OCI-LY7 (cell line): ENCODE measurements around the gene INSRR.

Experiments
- EZH2phosphoT487 ChIP-seq: fragments of 200-600 bp; sonication (generic); IDR thresholded peaks from 2 replicates; pipeline ENCODE4 v1.6.1; 2018; ENCODE audit warnings: low read depth, borderline replicate concordance, mild to moderate bottlenecking, mixed run types, antibody characterized with exemption, low read length, moderate library complexity, mixed read lengths
- TF ChIP-seq, protein P1 (sequence below): fragments of 200-600 bp; sonication (generic); conservative IDR thresholded peaks from 2 replicates; pipeline ENCODE4 v1.5.1; 2014; ENCODE audit warnings: mild to moderate bottlenecking, antibody characterized with exemption, low read length, moderate library complexity, mixed read lengths

DNA sequence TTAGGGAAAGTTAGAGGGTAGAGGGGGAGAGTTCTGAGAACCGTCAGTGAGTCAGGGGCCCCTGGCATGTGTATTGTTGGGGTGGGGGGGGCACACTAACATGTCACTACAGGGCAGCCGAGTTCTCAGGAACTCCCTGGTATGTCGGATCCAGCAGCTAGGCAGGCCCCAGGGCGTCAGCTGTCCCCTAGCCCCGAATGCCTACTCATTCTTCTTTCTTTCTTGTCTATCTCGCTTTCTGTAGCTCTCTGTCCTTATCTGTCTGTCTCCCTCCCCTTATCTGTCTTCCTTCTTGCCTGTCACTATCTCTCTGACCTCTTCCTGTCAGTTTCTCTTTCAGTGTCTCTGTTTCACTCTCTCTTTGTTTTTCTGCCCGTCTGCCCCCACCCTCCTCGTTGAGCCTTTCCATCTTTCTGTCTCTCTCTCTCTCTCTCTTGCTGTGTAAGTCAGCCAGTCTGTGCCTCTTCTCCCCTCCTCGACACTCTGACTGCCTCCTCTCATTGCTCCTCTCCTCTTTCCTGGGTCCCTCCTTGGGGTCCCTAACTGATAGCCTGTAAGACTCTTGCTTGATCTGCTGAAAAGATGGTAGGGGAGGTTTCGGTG, 4.2 kb upstream of the INSRR start:
- TF ChIP-seq, protein P1, sequence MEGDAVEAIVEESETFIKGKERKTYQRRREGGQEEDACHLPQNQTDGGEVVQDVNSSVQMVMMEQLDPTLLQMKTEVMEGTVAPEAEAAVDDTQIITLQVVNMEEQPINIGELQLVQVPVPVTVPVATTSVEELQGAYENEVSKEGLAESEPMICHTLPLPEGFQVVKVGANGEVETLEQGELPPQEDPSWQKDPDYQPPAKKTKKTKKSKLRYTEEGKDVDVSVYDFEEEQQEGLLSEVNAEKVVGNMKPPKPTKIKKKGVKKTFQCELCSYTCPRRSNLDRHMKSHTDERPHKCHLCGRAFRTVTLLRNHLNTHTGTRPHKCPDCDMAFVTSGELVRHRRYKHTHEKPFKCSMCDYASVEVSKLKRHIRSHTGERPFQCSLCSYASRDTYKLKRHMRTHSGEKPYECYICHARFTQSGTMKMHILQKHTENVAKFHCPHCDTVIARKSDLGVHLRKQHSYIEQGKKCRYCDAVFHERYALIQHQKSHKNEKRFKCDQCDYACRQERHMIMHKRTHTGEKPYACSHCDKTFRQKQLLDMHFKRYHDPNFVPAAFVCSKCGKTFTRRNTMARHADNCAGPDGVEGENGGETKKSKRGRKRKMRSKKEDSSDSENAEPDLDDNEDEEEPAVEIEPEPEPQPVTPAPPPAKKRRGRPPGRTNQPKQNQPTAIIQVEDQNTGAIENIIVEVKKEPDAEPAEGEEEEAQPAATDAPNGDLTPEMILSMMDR: no peak
- TF ChIP-seq EZH2phosphoT487: no peak
